NT2/D1 (cell line): ENCODE results near the gene MADCAM1.
A peak's percentile ranks its signal among the peaks of the same experiment; 100 is the strongest.
"Not testable (repeated sequence)": the region's sequence is repeated elsewhere in the genome, so short reads cannot be mapped to it uniquely, and the experiment has no call there.

Source experiments
- DNase-seq: peaks from one replicate; pipeline ENCODE4 v3.0.0-alpha.2; 2011; ENCODE audit warnings: low read depth, low spot score
- H3K27me3 ChIP-seq: 2 replicates; pipeline ENCODE4 v1.6.0; 2011; ENCODE audit warnings: mild to moderate bottlenecking; ENCODE audit not compliant: insufficient read length, insufficient read depth
- H3K36me3 ChIP-seq: 2 replicates; pipeline ENCODE4 v1.6.1; 2011; ENCODE audit warnings: mild to moderate bottlenecking, low read length, mixed read lengths; ENCODE audit not compliant: insufficient read depth, insufficient read length
- H3K4me1 ChIP-seq: 2 replicates; pipeline ENCODE4 v1.5.1; 2011; ENCODE audit not compliant: insufficient read depth, insufficient read length
- H3K4me3 ChIP-seq: 2 replicates; pipeline ENCODE4 v1.5.1; 2011; ENCODE audit warnings: low read depth; ENCODE audit not compliant: insufficient read length
- H3K9ac ChIP-seq: 2 replicates; pipeline ENCODE4 v1.6.0; 2011; ENCODE audit warnings: low read depth; ENCODE audit not compliant: insufficient read length
- H3K9me3 ChIP-seq: 2 replicates; pipeline ENCODE4 v1.5.1; 2011; ENCODE audit warnings: mild to moderate bottlenecking, low read length; ENCODE audit not compliant: insufficient read depth
- SUZ12 ChIP-seq: IDR thresholded peaks from 2 replicates; pipeline ENCODE4 v1.6.1; 2011; ENCODE audit not compliant: insufficient read length, insufficient read depth; ENCODE audit errors: extremely low read depth
- YY1 ChIP-seq: IDR thresholded peaks from 2 replicates; pipeline ENCODE4 v1.6.1; 2011; ENCODE audit not compliant: insufficient read length, insufficient read depth
- ZNF274 ChIP-seq: IDR thresholded peaks from 2 replicates; pipeline ENCODE4 v1.6.1; 2011; ENCODE audit warnings: mild to moderate bottlenecking, low read depth, low read length

MADCAM1 gene

GRCh38 chr19:496112-496665 lies at the start of gene MADCAM1:
Gene MADCAM1 (plus strand): TSS chr19:496486. CDS start chr19:496500, 14 bp downstream.
- H3K9me3 ChIP-seq, result no peaks in the 10 kb centered on the region
- TF ChIP-seq ZNF274, result no peak
- no peak for TF ChIP-seq SUZ12
- no peak for TF ChIP-seq YY1
- DNase-seq, result no peak
- peaks cover 14% of the 10 kb centered on the region for H3K4me1 ChIP-seq
- peaks cover 25% of the 10 kb centered on the region for H3K27me3 ChIP-seq
- peak within 1 kb of the TSS; percentile 32 for H3K9ac ChIP-seq
- no peaks in the 10 kb centered on the region for H3K36me3 ChIP-seq
- peak within 1 kb of the TSS; percentile 34 for H3K4me3 ChIP-seq

- peaks cover 12% of the 10 kb centered on the region for H3K36me3 ChIP-seq
- no peak overlapping the region for H3K4me3 ChIP-seq
- DNase-seq, result no peak
- no peaks in the 10 kb centered on the region for H3K27me3 ChIP-seq
- no peak for TF ChIP-seq ZNF274
- TF ChIP-seq YY1, result no peak
- no peak for TF ChIP-seq SUZ12
- H3K9me3 ChIP-seq, result peaks cover 13% of the 10 kb centered on the region
- no peak overlapping the region for H3K9ac ChIP-seq
- H3K4me1 ChIP-seq, result peaks cover 5% of the 10 kb centered on the region
Observed at GRCh38 chr19:447064-447426, 49.2 kb upstream of the MADCAM1 start.

DNA sequence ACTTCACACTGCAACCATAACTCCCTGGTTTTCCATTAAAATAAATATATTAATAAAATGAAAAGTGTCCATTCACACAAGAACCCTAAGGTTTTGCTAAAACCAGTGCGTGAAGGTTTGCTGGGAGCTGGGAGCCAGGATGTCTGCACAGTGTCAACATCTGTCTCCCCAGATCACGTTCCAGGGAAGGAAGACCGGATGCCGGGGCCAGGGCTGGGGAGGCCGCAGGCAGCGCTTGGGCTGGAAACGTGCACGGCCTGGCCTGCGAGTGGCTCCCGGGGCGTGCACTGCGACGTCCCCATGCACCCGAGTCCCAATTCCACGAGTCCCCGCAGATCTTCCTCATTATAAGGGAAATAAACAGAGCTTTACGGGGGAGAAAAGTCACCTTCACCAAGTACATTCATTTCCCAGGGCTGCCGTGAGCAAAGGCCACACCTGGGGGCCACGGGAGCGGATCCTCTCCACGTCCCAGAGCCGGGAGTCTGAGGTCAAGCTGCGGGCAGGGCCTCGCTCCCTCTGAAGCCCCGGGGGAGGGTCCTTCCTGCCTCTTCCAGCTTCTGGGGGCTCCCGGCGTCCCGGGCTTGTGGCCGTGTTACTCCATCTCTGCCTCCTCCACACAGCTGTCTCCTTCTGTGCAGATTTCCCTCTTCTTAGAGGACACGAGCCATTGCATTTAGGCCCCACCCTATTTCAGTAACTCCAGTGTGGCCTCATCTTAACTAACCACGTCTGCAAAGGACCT lies 48.3 kb upstream of the MADCAM1 start:
- Histone ChIP-seq H3K9me3 (peaks cover 13% of the 10 kb centered on the region), H3K4me1 (peaks cover 5% of the 10 kb centered on the region), H3K9ac (no peak overlapping the region), H3K36me3 (peaks cover 12% of the 10 kb centered on the region), H3K27me3 (no peaks in the 10 kb centered on the region), H3K4me3 (no peak overlapping the region)
- no peak for TF ChIP-seq SUZ12
- no peak for DNase-seq

- H3K4me1 ChIP-seq, result peaks cover 5% of the 10 kb centered on the region
- TF ChIP-seq ZNF274 (no peak), SUZ12 (no peak), YY1 (no peak)
- no peak overlapping the region for H3K4me3 ChIP-seq
- no peak overlapping the region for H3K9ac ChIP-seq
- peaks cover 17% of the 10 kb centered on the region for H3K36me3 ChIP-seq
- no peaks in the 10 kb centered on the region for H3K27me3 ChIP-seq
- peaks cover 13% of the 10 kb centered on the region for H3K9me3 ChIP-seq
- no peak for DNase-seq
Observed at GRCh38 chr19:449916-450315, 46.4 kb upstream of the MADCAM1 start.

GRCh38 chr19:450912-451481 lies 45.3 kb upstream of the MADCAM1 start:
- H3K9ac ChIP-seq, H3K27me3 ChIP-seq, H3K4me1 ChIP-seq, DNase-seq, H3K4me3 ChIP-seq: not testable (repeated sequence)
- peaks cover 20% of the 10 kb centered on the region for H3K36me3 ChIP-seq
- peaks cover 13% of the 10 kb centered on the region for H3K9me3 ChIP-seq

- peaks cover 13% of the 10 kb centered on the region for H3K9me3 ChIP-seq
- H3K4me1 ChIP-seq, result peaks cover 5% of the 10 kb centered on the region
- DNase-seq, result no peak
- H3K27me3 ChIP-seq, result no peaks in the 10 kb centered on the region
- H3K4me3 ChIP-seq, result no peak overlapping the region
- peaks cover 25% of the 10 kb centered on the region for H3K36me3 ChIP-seq
- no peak overlapping the region for H3K9ac ChIP-seq
- no peak for TF ChIP-seq SUZ12
- TF ChIP-seq YY1, result no peak
- TF ChIP-seq ZNF274, result no peak
Observed at GRCh38 chr19:452829-453228, 43.5 kb upstream of the MADCAM1 start.

GRCh38 chr19:453606-454005 lies 42.7 kb upstream of the MADCAM1 start:
- Histone ChIP-seq H3K9ac (no peak overlapping the region), H3K4me1 (peaks cover under 1% of the 10 kb centered on the region), H3K27me3 (no peaks in the 10 kb centered on the region), H3K4me3 (no peak overlapping the region), H3K36me3 (peaks cover 25% of the 10 kb centered on the region), H3K9me3 (peaks cover 13% of the 10 kb centered on the region)
- DNase-seq, result no peak
- no peak for TF ChIP-seq SUZ12
- TF ChIP-seq YY1, result no peak
- TF ChIP-seq ZNF274, result no peak

GRCh38 chr19:455031-455705 lies 41.1 kb upstream of the MADCAM1 start:
- Histone ChIP-seq H3K36me3 (peaks cover 25% of the 10 kb centered on the region), H3K9ac (no peak overlapping the region), H3K9me3 (peaks cover 13% of the 10 kb centered on the region), H3K27me3 (no peaks in the 10 kb centered on the region), H3K4me3 (no peak overlapping the region), H3K4me1 (peaks cover 2% of the 10 kb centered on the region)
- no peak for TF ChIP-seq SUZ12
- no peak for TF ChIP-seq ZNF274
- no peak for TF ChIP-seq YY1
- DNase-seq, result no peak
